Ovary (tissue), 9 donors: ENCODE data around the gene PGAM2. TPM values are rescaled to one million over a fixed set of nuclear protein-coding genes. Genes with fewer than 3 reads are reported as not detected.

Experiments
- DNase-seq, 5 donors: peaks; one replicate each; pipeline ENCODE4 v3.0.0-alpha.2; 2019 to 2020
- H3K27ac ChIP-seq, 2 donors: fragments of 200-600 bp; one replicate each; pipeline versions ENCODE4 v1.5.1 to v1.8.0; 2019 to 2022
- H3K27me3 ChIP-seq: fragments of 200-600 bp; one replicate; pipeline ENCODE4 v1.8.0; 2022
- H3K36me3 ChIP-seq: fragments of 200-600 bp; sonication (generic); one replicate; pipeline ENCODE4 v1.5.1; 2019
- H3K4me1 ChIP-seq: one replicate; pipeline ENCODE4 v1.8.1; 2013; ENCODE audit warnings: mild to moderate bottlenecking, moderate library complexity; ENCODE audit not compliant: insufficient read depth
- H3K4me3 ChIP-seq: fragments of 200-600 bp; sonication (generic); one replicate; pipeline ENCODE4 v1.5.1; 2017
- H3K9me3 ChIP-seq, 2 donors: fragments of 200-600 bp in 1 of 2; sonication (generic) in 1 of 2; one replicate each; pipeline versions ENCODE4 v1.5.1 to v1.8.1; 2013 to 2019; ENCODE audit warnings: mild to moderate bottlenecking in 1 of 2, moderate library complexity in 1 of 2
- CTCF ChIP-seq, 3 donors: fragments of 450-650 bp in 2 of 3; fragments of 200-600 bp in 1 of 3; IDR thresholded peaks; one replicate each; pipeline versions ENCODE4 v1.5.1 to v1.8.0; 2016 to 2022; ENCODE audit warnings: antibody characterized with exemption in 3 of 3, mild to moderate bottlenecking in 1 of 3
- EP300 ChIP-seq: sonication (generic); formaldehyde crosslinking; IDR thresholded peaks from one replicate; pipeline ENCODE4 v1.6.1; 2017; ENCODE audit warnings: antibody characterized with exemption
- POLR2A ChIP-seq: fragments of 450-650 bp; IDR thresholded peaks from one replicate; pipeline ENCODE4 v1.6.1; 2017; ENCODE audit warnings: antibody characterized with exemption, mild to moderate bottlenecking, moderate library complexity
- WGBS, 3 donors: extraction: QIAGEN DNeasy Blood & Tissue Kit in 1 of 3; methylation state at CpG; one replicate each; pipeline versions ENCODE4 v1.1.5 to v1.1.7; 2013 to 2017; 5-methylcytosine and 5-hydroxymethylcytosine counted together
- intact Hi-C, 4 donors: fragments of 100-400 bp; cut with DNase I; formaldehyde crosslinking; loops; one replicate each; pipeline versions ENCODE4 v1.11.0 to v1.15.1; 2022 to 2023
- polyA plus RNA-seq, 2 donors: library from polyadenylated mRNA; stranded (reverse); fragments of 200-250 nt in 1 of 2; fragments of 350-450 nt in 1 of 2; fragmentation: Illumina TruSeq in 1 of 2; extraction: RNeasy Lipid Tissue Mini Kit (QIAGEN cat#74804) in 1 of 2; gene quantifications; one replicate each; pipeline ENCODE4 v1.2.3, GENCODE V29; 2013 to 2014
- total RNA-seq, 7 donors: library from RNA; depleted of rRNA in 2 of 7; stranded (reverse); fragments of >200 nt in 2 of 7; fragmentation: NEBNext Ultra II Directional in 3 of 7; extraction: Animal tissue kit (Norgen Biotek cat#: 25700) in 3 of 7; gene quantifications; one replicate each; pipeline versions ENCODE4 v1.1.0 to v1.2.4, GENCODE V29; 2016 to 2023
- donor health status: DM: no; HTN: no; CAD: no; lungs with moderate emphysema.
- donor health status: DM: no; HTN: no; CAD: no.
- donor health status: Bipolar disorder and iron deficiency.
- donor health status: DM: yes; HTN: yes; CAD: no.
- donor health status: DM: no; HTN: no; CAD: no.
- donor health status: DM: yes; HTN: yes; CAD: no.

Gene PGAM2
- total and polyA plus RNA-seq, 9 donors = 0.40 to 3.2 (median 1.7) TPM; not detected in 2

GRCh38 chr7:44101303-44101965 is 36.1 kb upstream of the PGAM2 start:
- DNase-seq = no peak
- Histone ChIP-seq H3K9me3 (no peaks in the 10 kb centered on the region), H3K27ac (peak overlapping the region; percentile 45 to 89), H3K4me3 (no peak overlapping the region), H3K27me3 (no peaks in the 10 kb centered on the region), H3K36me3 (no peaks in the 10 kb centered on the region), H3K4me1 (peaks cover 15% of the 10 kb centered on the region)
- 86 to 91% (median 87%) methylated on average over 3 of the region's 3 CpGs for WGBS, 3 donors
- intact Hi-C loops = no loop called here
- TF ChIP-seq CTCF (IDR thresholded peaks at IDR 0.05) (no peak), POLR2A (no peak), EP300 (no peak)

- intact Hi-C loops = no loop called here
- peak overlapping the region; percentile 45 to 89 for H3K27ac ChIP-seq
- peaks cover 7% of the 10 kb centered on the region for H3K4me1 ChIP-seq
- H3K27me3 ChIP-seq = no peaks in the 10 kb centered on the region
- 23 to 33% (median 25%) methylated on average over 10 of the region's 10 CpGs for WGBS, 3 donors
- TF ChIP-seq POLR2A (no peak), CTCF (IDR thresholded peaks at IDR 0.05) (no peak), EP300 (no peak)
- H3K9me3 ChIP-seq = no peaks in the 10 kb centered on the region
- DNase-seq = peak; percentile 74 to 77 (median 77)
- H3K36me3 ChIP-seq = no peaks in the 10 kb centered on the region
- H3K4me3 ChIP-seq = no peak overlapping the region
These were observed 35.3 kb upstream of the PGAM2 start for GRCh38 chr7:44100458-44101302.

- WGBS, 3 donors = 15 to 31% (median 19%) methylated on average over 4 of the region's 4 CpGs
- Histone ChIP-seq H3K9me3 (no peaks in the 10 kb centered on the region), H3K4me3 (no peak overlapping the region), H3K4me1 (peaks cover 8% of the 10 kb centered on the region), H3K27ac (peak overlapping the region in 1 of 2 donors; percentile 89), H3K27me3 (no peaks in the 10 kb centered on the region), H3K36me3 (no peaks in the 10 kb centered on the region)
- TF ChIP-seq POLR2A (no peak), CTCF (IDR thresholded peaks at IDR 0.05) (no peak), EP300 (no peak)
- intact Hi-C loops = no loop called here
- no peak for DNase-seq
These were observed 34.3 kb upstream of the PGAM2 start for GRCh38 chr7:44099669-44100068.

- Histone ChIP-seq H3K4me1 (peaks cover 17% of the 10 kb centered on the region), H3K27ac (no peak overlapping the region), H3K27me3 (no peaks in the 10 kb centered on the region), H3K36me3 (no peaks in the 10 kb centered on the region), H3K4me3 (no peak overlapping the region), H3K9me3 (no peaks in the 10 kb centered on the region)
- intact Hi-C loops = no loop called here
- DNase-seq = no peak
- 75 to 84% (median 81%) methylated on average over 6 of the region's 6 CpGs for WGBS, 3 donors
- TF ChIP-seq EP300 (no peak), CTCF (IDR thresholded peaks at IDR 0.05) (no peak), POLR2A (no peak)
These were observed 33.0 kb upstream of the PGAM2 start for GRCh38 chr7:44098092-44099068.
